NCI-H748 (cell line): ENCODE results near the gene KRTAP19-1.

Experiments used
- DNase-seq: peaks from one replicate; lab custom pipeline; 2025; ENCODE audit not compliant: unreplicated experiment; lab: John Stamatoyannopoulos, UW

The KRTAP19-1 gene

GRCh38 chr21:30430170-30430655, 50.0 kb downstream of the KRTAP19-1 start, which contains the start of gene KRTAP13-4:
TSS of gene KRTAP13-4 (plus strand) at chr21:30430220. CDS start at chr21:30430276, 56 bp downstream.
- DNase-seq: no peak
